ACC112 (cell line): ENCODE results near the gene FAM171A2.

Experiments
- H2AFZ ChIP-seq: fragments of 200-600 bp; sonication (generic); one replicate; pipeline ENCODE4 v1.6.0; 2017; ENCODE audit warnings: antibody characterized with exemption, low read length; ENCODE audit not compliant: unreplicated experiment
- H3K27ac ChIP-seq: fragments of 200-600 bp; sonication (generic); 2 replicates; pipeline ENCODE4 v1.5.1; 2014; ENCODE audit warnings: low read depth, mild to moderate bottlenecking, antibody characterized with exemption, low read length, moderate library complexity
- H3K27me3 ChIP-seq: fragments of 200-600 bp; sonication (generic); 2 replicates; pipeline ENCODE4 v1.6.1; 2014; ENCODE audit warnings: mild to moderate bottlenecking, antibody characterized with exemption, low read length, moderate library complexity, mixed read lengths; ENCODE audit not compliant: insufficient read depth
- H3K36me3 ChIP-seq: fragments of 200-600 bp; sonication (generic); 2 replicates; pipeline ENCODE4 v1.6.1; 2016; ENCODE audit warnings: mild to moderate bottlenecking, antibody characterized with exemption, low read length, moderate library complexity, mixed read lengths; ENCODE audit not compliant: insufficient read depth
- H3K4me1 ChIP-seq: fragments of 200-600 bp; sonication (generic); one replicate; pipeline ENCODE4 v1.6.1; 2016; ENCODE audit warnings: low read length, mixed read lengths; ENCODE audit not compliant: insufficient read depth, unreplicated experiment, control insufficient read depth
- H3K4me3 ChIP-seq: fragments of 200-600 bp; sonication (generic); 2 replicates; pipeline ENCODE4 v1.5.1; 2014; ENCODE audit warnings: mild to moderate bottlenecking, low read depth, low read length
- H3K79me2 ChIP-seq: fragments of 200-600 bp; sonication (generic); one replicate; pipeline ENCODE4 v1.6.0; 2016; ENCODE audit warnings: low read length; ENCODE audit not compliant: control insufficient read depth, unreplicated experiment, insufficient read depth

FAM171A2 gene

GRCh38 chr17:44360144-44360533 lies 3.5 kb downstream of the FAM171A2 start:
- Histone ChIP-seq H3K27ac (no peak overlapping the region), H3K4me1 (peaks cover 13% of the 10 kb centered on the region), H3K36me3 (no peaks in the 10 kb centered on the region), H3K4me3 (no peak overlapping the region), H3K27me3 (peaks cover 4% of the 10 kb centered on the region; the same call in 1 of the 2 replicates), H2AFZ (no peak overlapping the region), H3K79me2 (no peaks in the 10 kb centered on the region)

- Histone ChIP-seq H3K27me3 (no peaks in the 10 kb centered on the region), H3K36me3 (no peaks in the 10 kb centered on the region), H3K79me2 (no peaks in the 10 kb centered on the region), H3K4me3 (no peak overlapping the region), H3K27ac (no peak overlapping the region), H2AFZ (no peak overlapping the region), H3K4me1 (peaks cover 13% of the 10 kb centered on the region)
These were observed 4.1 kb downstream of the FAM171A2 start for GRCh38 chr17:44359458-44360143.

- Histone ChIP-seq H3K27ac (no peak overlapping the region), H3K27me3 (no peaks in the 10 kb centered on the region), H3K4me1 (peaks cover 13% of the 10 kb centered on the region), H2AFZ (no peak overlapping the region), H3K4me3 (no peak overlapping the region), H3K36me3 (no peaks in the 10 kb centered on the region), H3K79me2 (no peaks in the 10 kb centered on the region)
These were observed 4.6 kb downstream of the FAM171A2 start for GRCh38 chr17:44359006-44359405.

- H2AFZ ChIP-seq = no peak overlapping the region
- no peak overlapping the region for H3K4me3 ChIP-seq
- H3K27me3 ChIP-seq = no peaks in the 10 kb centered on the region
- H3K79me2 ChIP-seq = no peaks in the 10 kb centered on the region
- peaks cover 13% of the 10 kb centered on the region for H3K4me1 ChIP-seq
- no peak overlapping the region for H3K27ac ChIP-seq
- no peaks in the 10 kb centered on the region for H3K36me3 ChIP-seq
These were observed 5.6 kb downstream of the FAM171A2 start for GRCh38 chr17:44358066-44358465.

GRCh38 chr17:44356241-44356640 lies 7.4 kb downstream of the FAM171A2 start:
- Histone ChIP-seq H3K4me3 (no peak overlapping the region), H3K27me3 (no peaks in the 10 kb centered on the region), H3K36me3 (no peaks in the 10 kb centered on the region; the same call in 1 of the 2 replicates), H2AFZ (no peak overlapping the region), H3K27ac (no peak overlapping the region), H3K4me1 (peaks cover 6% of the 10 kb centered on the region), H3K79me2 (no peaks in the 10 kb centered on the region)

- no peak overlapping the region for H3K27ac ChIP-seq
- peaks cover 3% of the 10 kb centered on the region; the same call in 1 of the 2 replicates for H3K36me3 ChIP-seq
- H3K4me1 ChIP-seq = peaks cover under 1% of the 10 kb centered on the region
- H2AFZ ChIP-seq = no peak overlapping the region
- no peaks in the 10 kb centered on the region for H3K27me3 ChIP-seq
- no peaks in the 10 kb centered on the region for H3K79me2 ChIP-seq
- H3K4me3 ChIP-seq = no peak overlapping the region
These were observed 8.0 kb downstream of the FAM171A2 start for GRCh38 chr17:44355642-44356099.

GRCh38 chr17:44354582-44355561 lies 8.8 kb downstream of the FAM171A2 start:
- no peak overlapping the region for H3K4me3 ChIP-seq
- no peaks in the 10 kb centered on the region for H3K4me1 ChIP-seq
- H2AFZ ChIP-seq = no peak overlapping the region
- no peaks in the 10 kb centered on the region for H3K79me2 ChIP-seq
- no peaks in the 10 kb centered on the region for H3K27me3 ChIP-seq
- H3K36me3 ChIP-seq = peaks cover 3% of the 10 kb centered on the region; the same call in 1 of the 2 replicates
- H3K27ac ChIP-seq = no peak overlapping the region

GRCh38 chr17:44353672-44354331 lies 9.9 kb downstream of the FAM171A2 start:
- H3K4me1 ChIP-seq = no peaks in the 10 kb centered on the region
- peak overlapping the region; percentile 63; the same call in 1 of the 2 replicates for H3K4me3 ChIP-seq
- no peak overlapping the region for H3K27ac ChIP-seq
- peaks cover 3% of the 10 kb centered on the region; the same call in 1 of the 2 replicates for H3K36me3 ChIP-seq
- H3K79me2 ChIP-seq = no peaks in the 10 kb centered on the region
- no peak overlapping the region for H2AFZ ChIP-seq
- no peaks in the 10 kb centered on the region for H3K27me3 ChIP-seq

GRCh38 chr17:44352828-44353671 lies 10.6 kb downstream of the FAM171A2 start:
- Histone ChIP-seq H3K4me1 (no peaks in the 10 kb centered on the region), H3K27ac (no peak overlapping the region), H3K4me3 (peak overlapping the region; percentile 63; the same call in 1 of the 2 replicates), H2AFZ (no peak overlapping the region), H3K79me2 (no peaks in the 10 kb centered on the region), H3K36me3 (peaks cover 3% of the 10 kb centered on the region; the same call in 1 of the 2 replicates), H3K27me3 (no peaks in the 10 kb centered on the region)
